Measurements from ENCODE around the gene WDR7.
"Not testable (repeated sequence)": the region's sequence is repeated elsewhere in the genome, so short reads cannot be mapped to it uniquely, and the experiment has no call there.

The WDR7 gene

GRCh38 chr18:56650944-56651770 lies at the start of gene WDR7:
WDR7 (plus strand) TSS chr18:56651359; CDS start chr18:56672516, 21,157 bp downstream.
- DNase-seq, result peak; percentile 96 to 97

- DNase-seq, result no peak
These were observed 44.5 kb upstream of the WDR7 start for GRCh38 chr18:56606618-56607017.

GRCh38 chr18:56615738-56616520 lies 35.2 kb upstream of the WDR7 start:
- no peak for DNase-seq

DNA sequence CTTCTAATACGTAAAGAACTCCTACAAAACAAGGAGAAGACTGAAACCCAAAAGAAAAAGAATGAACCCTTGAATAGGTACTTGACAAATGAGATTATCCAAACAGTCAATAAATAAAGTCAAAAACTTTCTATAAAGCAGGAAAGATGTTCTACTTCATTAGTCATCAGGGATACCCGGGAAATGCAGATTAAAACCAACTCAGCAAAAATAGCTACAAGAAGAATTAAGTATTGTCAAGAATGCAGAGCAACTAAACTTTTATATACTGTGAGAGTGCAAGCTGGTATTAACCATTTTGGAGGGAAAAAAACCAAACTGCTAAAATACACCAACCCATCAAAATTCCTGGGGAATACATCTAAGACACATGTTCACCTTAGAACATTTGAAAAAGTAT lies 23.2 kb upstream of the WDR7 start:
- DNase-seq, result no peak

DNA sequence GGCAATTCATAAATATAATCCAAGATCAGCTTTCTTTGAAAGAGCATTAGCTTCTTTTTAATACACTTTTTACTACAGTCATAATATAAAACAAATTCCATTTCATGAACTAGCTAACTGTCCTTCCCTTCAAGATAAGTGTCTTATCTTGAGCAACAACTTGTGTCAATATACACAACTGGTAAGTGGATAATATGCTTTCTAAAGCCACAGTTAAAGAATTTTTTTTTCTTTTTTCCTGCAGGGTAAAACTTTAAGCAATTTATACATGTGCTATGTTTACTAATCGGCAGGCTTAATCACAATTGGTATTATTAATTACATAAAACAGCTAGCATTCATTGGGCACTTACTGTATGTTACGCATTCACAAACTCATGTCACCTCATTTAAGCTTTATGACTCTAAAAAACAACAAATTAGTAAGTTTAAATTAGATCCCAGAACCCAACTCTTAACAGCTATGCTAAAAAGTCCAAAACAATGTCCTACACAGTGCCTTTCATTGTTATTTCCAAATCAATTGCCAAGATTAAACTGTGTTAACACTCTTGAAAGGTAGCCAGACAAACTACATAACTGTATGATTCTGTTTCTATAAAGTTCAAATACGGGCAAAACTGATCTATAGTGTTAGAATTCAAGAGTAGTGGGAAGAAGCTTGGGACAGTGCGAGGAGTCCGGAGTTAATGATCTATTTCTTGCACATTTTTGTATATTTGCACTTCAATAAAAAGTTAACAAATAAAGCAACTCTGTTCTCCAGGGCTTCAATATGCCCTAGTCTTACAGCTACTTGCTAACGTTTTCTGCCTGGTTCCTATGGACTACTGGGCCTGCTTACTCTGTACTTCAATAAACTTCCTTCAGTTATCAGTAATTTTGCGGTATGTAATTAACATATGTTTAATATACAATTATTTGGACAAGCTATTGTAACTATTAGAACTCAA lies 18.8 kb upstream of the WDR7 start:
- DNase-seq, result no peak

DNA sequence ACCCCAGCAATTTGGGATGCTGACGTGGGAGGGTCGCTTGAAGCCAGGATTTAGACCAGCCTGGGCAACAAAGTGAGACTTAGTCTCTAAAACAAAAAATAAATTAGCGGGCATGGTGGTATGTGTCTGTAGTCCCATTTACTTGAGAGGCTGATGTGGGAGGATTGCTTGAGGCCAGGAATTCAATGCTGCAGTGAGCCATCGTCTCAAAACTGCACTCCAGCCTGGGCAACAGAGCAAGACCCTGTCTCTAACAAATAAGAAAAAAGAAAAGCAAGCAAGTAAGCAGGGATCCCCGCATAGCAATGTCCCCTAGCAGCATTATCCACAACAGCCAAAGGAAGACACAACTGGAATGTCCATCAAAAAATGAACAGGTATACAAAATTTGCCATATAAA lies 16.2 kb upstream of the WDR7 start:
- DNase-seq, result no peak

DNA sequence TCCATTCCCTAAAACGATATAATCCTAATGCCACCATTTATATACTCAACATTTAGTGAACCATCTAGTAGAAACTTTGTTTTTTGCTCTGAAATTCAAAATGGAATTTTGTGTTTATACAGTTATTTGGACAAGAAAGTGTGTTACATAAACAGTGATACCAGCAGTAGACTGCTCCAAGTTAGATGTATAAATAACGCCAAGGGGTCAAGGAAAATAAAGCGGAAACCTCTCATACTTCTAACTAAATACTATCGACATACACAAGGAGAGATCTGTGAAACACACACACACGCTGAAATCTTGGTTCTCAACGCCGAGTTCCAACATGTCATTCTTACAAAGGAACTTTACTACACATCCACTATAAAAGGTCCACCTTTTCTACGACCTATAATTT lies 14.0 kb upstream of the WDR7 start:
- no peak for DNase-seq

GRCh38 chr18:56637711-56638231 lies 13.4 kb upstream of the WDR7 start:
- no peak for DNase-seq

GRCh38 chr18:56638232-56639103 lies 12.7 kb upstream of the WDR7 start, which contains the start of gene TXNL1:
TXNL1 (minus strand) TSS chr18:56638592; CDS start chr18:56638440, 152 bp downstream.
- DNase-seq, result peak; percentile 99 to 100

- no peak for DNase-seq
These were observed 12.1 kb upstream of the WDR7 start for GRCh38 chr18:56639104-56639381.

DNA sequence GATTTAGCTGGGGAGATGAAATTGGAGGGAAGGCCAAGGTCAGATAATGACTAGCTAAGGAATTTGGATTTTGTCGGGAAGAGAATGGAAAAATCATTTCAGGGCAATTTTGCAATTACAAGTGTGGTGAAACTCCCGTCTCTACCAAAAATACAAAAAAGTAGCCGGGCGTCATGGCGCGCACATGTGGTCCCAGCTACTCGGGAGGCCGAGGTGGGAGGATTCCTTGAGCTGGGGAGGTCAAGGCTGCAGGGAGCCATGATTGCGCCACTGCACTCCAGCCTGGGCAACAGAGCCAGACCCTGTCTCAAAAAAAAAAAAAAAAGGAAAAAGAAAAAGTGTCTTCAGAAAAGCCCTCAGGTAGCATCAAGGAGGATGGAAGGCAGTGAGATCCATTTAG lies 11.6 kb upstream of the WDR7 start:
- DNase-seq, result no peak

- DNase-seq, result no peak
These were observed 9.3 kb upstream of the WDR7 start for GRCh38 chr18:56641714-56642337.

- no peak for DNase-seq
These were observed 7.8 kb upstream of the WDR7 start for GRCh38 chr18:56643381-56643780.

GRCh38 chr18:56645415-56646016 lies 5.6 kb upstream of the WDR7 start:
- DNase-seq, result no peak

DNA sequence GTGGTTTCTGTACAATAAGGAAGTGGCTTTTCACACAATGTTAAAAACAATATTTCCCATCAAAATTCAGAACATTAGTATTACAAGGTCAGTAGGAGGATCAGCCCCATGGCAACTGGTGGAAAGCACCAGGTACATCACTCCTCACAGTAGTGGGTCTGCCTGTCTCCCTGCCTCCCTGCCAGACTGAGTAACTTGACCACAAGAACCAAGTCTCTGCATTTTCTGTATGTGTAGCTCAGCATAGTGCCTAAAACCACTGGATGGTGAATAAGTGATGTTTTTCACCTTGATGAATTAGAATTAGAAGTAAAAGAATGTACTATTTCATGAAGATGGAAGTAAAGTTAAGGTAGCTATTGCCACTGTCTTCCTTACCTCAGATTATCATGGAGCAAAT lies 4.1 kb upstream of the WDR7 start:
- no peak for DNase-seq

- DNase-seq, result no peak
These were observed 2.9 kb upstream of the WDR7 start for GRCh38 chr18:56647951-56648893.

DNA sequence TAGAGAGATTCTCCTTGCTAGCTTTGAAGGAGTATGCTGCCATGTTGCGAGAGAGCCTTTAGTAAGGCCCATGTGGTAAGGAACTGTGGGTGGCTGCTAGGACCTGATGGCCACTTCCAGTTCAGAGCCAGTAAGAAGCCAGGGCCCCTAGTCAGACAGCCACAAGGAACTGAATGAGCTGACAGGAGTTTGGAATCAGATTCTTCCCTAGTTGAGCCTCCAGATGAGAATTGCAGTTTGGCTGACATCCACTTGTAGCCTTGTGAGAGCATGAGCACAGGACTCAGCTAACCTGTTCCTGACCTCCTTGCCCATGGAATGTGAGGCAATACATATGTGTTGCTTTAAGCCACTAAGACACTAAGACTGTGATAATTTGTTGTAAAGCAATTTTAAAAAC lies 1.2 kb upstream of the WDR7 start:
- no peak for DNase-seq

GRCh38 chr18:56651771-56652092 lies 573 bp downstream of the WDR7 start:
- no peak for DNase-seq

GRCh38 chr18:56652802-56653201 lies 1.6 kb downstream of the WDR7 start:
- no peak for DNase-seq

- not testable (repeated sequence) for DNase-seq
These were observed 3.1 kb downstream of the WDR7 start for GRCh38 chr18:56654280-56654679.

Data from activated CD4-positive, alpha-beta T cell treated with anti-CD3 and anti-CD28 coated beads, Interleukin-2, amount 50 U/mL, for 4 hours (primary cell).